GM04503 (cell line): Measurements from ENCODE around the gene CXCL12.
A peak's percentile ranks its signal among the peaks of the same experiment; 100 is the strongest.

Experiments
- DNase-seq: peaks from one replicate; pipeline ENCODE4 v3.0.0-alpha.2; 2012; ENCODE audit warnings: low read depth

The CXCL12 gene

GRCh38 chr10:44384601-44385025 lies 284 bp downstream of the CXCL12 start:
- DNase-seq = no peak

- no peak for DNase-seq
These were observed 922 bp downstream of the CXCL12 start for GRCh38 chr10:44383749-44384600.

GRCh38 chr10:44382981-44383748 lies 1.7 kb downstream of the CXCL12 start:
- no peak for DNase-seq

- DNase-seq = no peak
These were observed 2.6 kb downstream of the CXCL12 start for GRCh38 chr10:44382131-44382858.

GRCh38 chr10:44380829-44381600 lies 3.9 kb downstream of the CXCL12 start:
- DNase-seq = no peak

GRCh38 chr10:44379907-44380306 lies 5.0 kb downstream of the CXCL12 start:
- DNase-seq = no peak

GRCh38 chr10:44378626-44379025 lies 6.3 kb downstream of the CXCL12 start:
- DNase-seq = no peak

- DNase-seq = no peak
These were observed 7.1 kb downstream of the CXCL12 start for GRCh38 chr10:44377651-44378310.

- no peak for DNase-seq
These were observed 8.3 kb downstream of the CXCL12 start for GRCh38 chr10:44376472-44377099.

- DNase-seq = no peak
These were observed 10.7 kb downstream of the CXCL12 start for GRCh38 chr10:44374155-44374554.

- no peak for DNase-seq
These were observed 11.4 kb downstream of the CXCL12 start for GRCh38 chr10:44373341-44373995.

GRCh38 chr10:44372181-44372580 lies 12.7 kb downstream of the CXCL12 start:
- no peak for DNase-seq

GRCh38 chr10:44370731-44371248 lies 14.1 kb downstream of the CXCL12 start:
- no peak for DNase-seq

- DNase-seq = peak; percentile 37
These were observed 15.0 kb downstream of the CXCL12 start for GRCh38 chr10:44369854-44370253.

GRCh38 chr10:44369296-44369695 lies 15.6 kb downstream of the CXCL12 start:
- no peak for DNase-seq

GRCh38 chr10:44368637-44369036 lies 16.3 kb downstream of the CXCL12 start:
- DNase-seq = no peak

- no peak for DNase-seq
These were observed 17.8 kb downstream of the CXCL12 start for GRCh38 chr10:44366941-44367630.

GRCh38 chr10:44364566-44364965 lies 20.3 kb downstream of the CXCL12 start:
- DNase-seq = no peak

GRCh38 chr10:44363716-44364115 lies 21.2 kb downstream of the CXCL12 start:
- no peak for DNase-seq
